Gastroesophageal sphincter (tissue), 4 donors: ENCODE measurements around the gene MICALL1. TPM values are rescaled to one million over a fixed set of nuclear protein-coding genes. Genes with fewer than 3 reads are reported as not detected.
A peak's percentile ranks its signal among the peaks of the same experiment; 100 is the strongest.

Experiments
- ATAC-seq: fragments of 150-250 bp; one replicate; pipeline ENCODE4 v1.9.1; 2016; ENCODE audit warnings: mild to moderate bottlenecking, moderate library complexity
- H3K27ac ChIP-seq, 4 donors: fragments of 200-600 bp; sonication (generic) in 3 of 4; 1 replicate in 3 of 4; 2 replicates in 1 of 4; pipeline ENCODE4 v1.5.1; 2016 to 2019
- H3K27me3 ChIP-seq: fragments of 200-600 bp; sonication (generic); one replicate; pipeline ENCODE4 v1.5.1; 2019
- H3K36me3 ChIP-seq, 2 donors: fragments of 200-600 bp; sonication (generic); one replicate each; pipeline ENCODE4 v1.5.1; 2019; ENCODE audit warnings: control low read depth in 1 of 2
- H3K4me1 ChIP-seq, 3 donors: fragments of 200-600 bp; sonication (generic); 1 replicate in 2 of 3; 2 replicates in 1 of 3; pipeline ENCODE4 v1.5.1; 2016 to 2019; ENCODE audit warnings: control low read depth in 2 of 3
- H3K4me3 ChIP-seq, 2 donors: fragments of 200-600 bp; sonication (generic); one replicate each; pipeline ENCODE4 v1.5.1; 2019; ENCODE audit warnings: mild to moderate bottlenecking in 1 of 2, moderate library complexity in 1 of 2
- H3K9me3 ChIP-seq, 3 donors: fragments of 200-600 bp; sonication (generic); one replicate each; pipeline ENCODE4 v1.5.1; 2017 to 2019; ENCODE audit warnings: control low read depth in 2 of 3
- EP300 ChIP-seq: sonication (generic); formaldehyde crosslinking; IDR thresholded peaks from one replicate; pipeline ENCODE4 v1.6.1; 2017; ENCODE audit warnings: antibody characterized with exemption, mild to moderate bottlenecking
- POLR2A ChIP-seq, 2 donors: fragments of 450-650 bp; IDR thresholded peaks; one replicate each; pipeline ENCODE4 v1.6.1; 2017; ENCODE audit warnings: antibody characterized with exemption in 2 of 2, mild to moderate bottlenecking in 2 of 2, moderate library complexity in 1 of 2
- POLR2AphosphoS5 ChIP-seq: sonication (generic); formaldehyde crosslinking; IDR thresholded peaks from one replicate; pipeline ENCODE4 v1.6.1; 2017; ENCODE audit warnings: antibody characterized with exemption
- WGBS, 2 donors: methylation state at CpG; one replicate each; pipeline ENCODE4 v1.1.5; 2018; ENCODE audit warnings: low coverage in 1 of 2; 5-methylcytosine and 5-hydroxymethylcytosine counted together
- total RNA-seq, 4 donors: library from RNA; depleted of rRNA; stranded (reverse); fragments of >200 nt; gene quantifications; one replicate each; pipeline ENCODE4 v1.1.0, GENCODE V29; 2016
- TF ChIP-seq, protein P1 (sequence below), 4 experiments: fragments of 200-600 bp in 2 of 4; fragments of 450-650 bp in 2 of 4; sonication (generic) in 1 of 4; IDR thresholded peaks; one replicate each; pipeline ENCODE4 v1.5.1; 2017 to 2019; ENCODE audit warnings: antibody characterized with exemption in 4 of 4, mild to moderate bottlenecking in 2 of 4, moderate library complexity in 2 of 4

The MICALL1 gene
- total RNA-seq, 4 donors from 2014 or later: 46.9 to 132 (median 48.1) TPM

DNA sequence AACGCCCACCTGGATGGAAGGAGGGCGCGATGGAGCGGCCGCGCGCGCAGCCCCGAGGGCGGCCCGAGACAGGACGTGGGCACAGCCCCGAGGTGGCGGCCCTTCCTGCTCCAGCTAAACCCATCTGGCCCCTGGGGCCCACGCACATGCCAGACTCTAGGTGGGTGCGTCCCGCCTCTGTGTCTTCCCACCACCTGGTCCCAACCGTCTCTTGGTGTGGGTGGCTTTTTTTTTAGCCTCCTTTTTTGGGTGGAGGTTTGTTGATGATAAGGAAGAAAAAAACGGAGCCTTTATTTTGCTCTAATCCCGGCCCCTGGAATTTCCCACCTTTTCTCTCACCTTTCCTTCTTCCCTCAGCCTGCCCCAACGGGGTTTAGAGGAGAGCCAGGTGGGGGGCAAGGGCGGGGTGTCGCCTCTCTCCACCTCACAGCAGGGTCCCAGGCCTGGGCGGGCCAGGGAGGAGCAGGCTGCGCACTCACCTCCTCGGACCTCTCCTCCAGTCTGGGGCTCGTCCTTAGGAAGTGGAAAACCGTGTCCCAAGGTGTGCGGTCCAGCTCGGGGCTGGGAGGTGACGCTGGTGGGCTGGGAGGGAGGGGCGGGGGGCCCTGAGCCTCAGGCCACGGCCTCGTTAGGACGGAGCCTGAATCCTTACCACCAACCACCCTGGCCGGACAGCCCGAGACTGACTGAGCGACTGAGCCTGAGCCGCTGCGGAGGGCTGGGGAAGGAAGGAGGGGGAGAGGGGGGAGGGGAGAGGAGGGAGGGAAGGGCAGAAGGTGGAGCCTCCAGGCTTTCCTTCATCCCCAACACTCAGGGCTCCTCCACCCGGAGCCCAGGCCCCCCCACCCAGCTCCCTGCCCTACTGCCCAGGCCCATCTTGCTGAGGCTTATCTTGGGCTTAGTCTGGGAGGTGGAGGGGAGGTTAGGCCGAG is 78.0 kb downstream of the MICALL1 start, which contains the start of gene SOX10:
SOX10 (minus strand) TSS at position 696 of the 932 bp plus-strand sequence. CDS start 771 bp downstream, outside the sequence.
- ATAC-seq: no peak
- Histone ChIP-seq H3K36me3 (peaks cover 0 to 41% of the 10 kb centered on the region in 2 donors), H3K4me1 (no peaks in the 10 kb centered on the region), H3K27me3 (no peaks in the 10 kb centered on the region), H3K9me3 (no peaks in the 10 kb centered on the region), H3K27ac (peak within 1 kb of the TSS in 3 of 4 donors; percentile 54 to 77 (median 67)), H3K4me3 (peak within 1 kb of the TSS; percentile 1 to 47)
- 59% methylated on average over 3 of the region's 42 CpGs; no CpG with 5 or more reads in 1 of the 2 donors for WGBS, 2 donors
- peak; percentile 70 for TF ChIP-seq POLR2AphosphoS5
- TF ChIP-seq EP300: no peak

DNA sequence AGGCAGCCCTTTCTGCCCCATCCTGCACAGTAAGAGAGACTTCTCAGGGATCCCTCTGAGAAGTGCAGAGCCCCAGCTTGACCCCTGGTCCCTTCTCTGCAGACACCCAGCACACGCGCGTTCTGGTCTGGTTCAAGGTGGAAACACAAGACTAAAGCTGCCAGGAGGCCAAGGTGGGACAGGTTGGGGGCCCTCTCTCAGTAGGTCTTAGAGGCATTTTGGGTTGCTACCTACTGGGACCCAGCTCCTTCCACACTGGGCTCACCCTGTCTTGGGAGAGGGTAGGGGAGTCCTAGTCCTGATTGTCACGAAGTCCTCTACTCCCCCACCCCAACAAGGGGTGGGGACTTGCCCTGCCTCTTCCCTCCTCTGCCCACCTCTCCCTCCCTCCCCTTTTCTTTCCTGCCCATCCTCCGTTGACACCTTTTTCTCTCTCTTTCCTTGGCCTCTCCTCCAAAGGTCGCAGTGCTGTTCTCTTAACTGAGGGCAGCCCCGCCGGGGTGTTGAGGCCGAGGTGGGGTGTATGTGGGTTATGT is 79.0 kb downstream of the MICALL1 start:
- Histone ChIP-seq H3K36me3 (peaks cover 0 to 34% of the 10 kb centered on the region in 2 donors), H3K4me3 (peak overlapping the region in 1 of 2 donors; percentile 47), H3K9me3 (no peaks in the 10 kb centered on the region), H3K4me1 (no peaks in the 10 kb centered on the region), H3K27ac (peak overlapping the region in 2 of 4 donors; percentile 67 to 77), H3K27me3 (no peaks in the 10 kb centered on the region)
- whole genome bisulfite sequencing, 2 donors: 71 to 77% methylated on average over 2 of the region's 9 CpGs
- ATAC-seq: no peak
- no peak for TF ChIP-seq EP300
- TF ChIP-seq, protein P1, sequence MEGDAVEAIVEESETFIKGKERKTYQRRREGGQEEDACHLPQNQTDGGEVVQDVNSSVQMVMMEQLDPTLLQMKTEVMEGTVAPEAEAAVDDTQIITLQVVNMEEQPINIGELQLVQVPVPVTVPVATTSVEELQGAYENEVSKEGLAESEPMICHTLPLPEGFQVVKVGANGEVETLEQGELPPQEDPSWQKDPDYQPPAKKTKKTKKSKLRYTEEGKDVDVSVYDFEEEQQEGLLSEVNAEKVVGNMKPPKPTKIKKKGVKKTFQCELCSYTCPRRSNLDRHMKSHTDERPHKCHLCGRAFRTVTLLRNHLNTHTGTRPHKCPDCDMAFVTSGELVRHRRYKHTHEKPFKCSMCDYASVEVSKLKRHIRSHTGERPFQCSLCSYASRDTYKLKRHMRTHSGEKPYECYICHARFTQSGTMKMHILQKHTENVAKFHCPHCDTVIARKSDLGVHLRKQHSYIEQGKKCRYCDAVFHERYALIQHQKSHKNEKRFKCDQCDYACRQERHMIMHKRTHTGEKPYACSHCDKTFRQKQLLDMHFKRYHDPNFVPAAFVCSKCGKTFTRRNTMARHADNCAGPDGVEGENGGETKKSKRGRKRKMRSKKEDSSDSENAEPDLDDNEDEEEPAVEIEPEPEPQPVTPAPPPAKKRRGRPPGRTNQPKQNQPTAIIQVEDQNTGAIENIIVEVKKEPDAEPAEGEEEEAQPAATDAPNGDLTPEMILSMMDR (IDR thresholded peaks at IDR 0.05): no peak
- TF ChIP-seq POLR2AphosphoS5: no peak
- no peak for TF ChIP-seq POLR2A (IDR thresholded peaks at IDR 0.05)

DNA sequence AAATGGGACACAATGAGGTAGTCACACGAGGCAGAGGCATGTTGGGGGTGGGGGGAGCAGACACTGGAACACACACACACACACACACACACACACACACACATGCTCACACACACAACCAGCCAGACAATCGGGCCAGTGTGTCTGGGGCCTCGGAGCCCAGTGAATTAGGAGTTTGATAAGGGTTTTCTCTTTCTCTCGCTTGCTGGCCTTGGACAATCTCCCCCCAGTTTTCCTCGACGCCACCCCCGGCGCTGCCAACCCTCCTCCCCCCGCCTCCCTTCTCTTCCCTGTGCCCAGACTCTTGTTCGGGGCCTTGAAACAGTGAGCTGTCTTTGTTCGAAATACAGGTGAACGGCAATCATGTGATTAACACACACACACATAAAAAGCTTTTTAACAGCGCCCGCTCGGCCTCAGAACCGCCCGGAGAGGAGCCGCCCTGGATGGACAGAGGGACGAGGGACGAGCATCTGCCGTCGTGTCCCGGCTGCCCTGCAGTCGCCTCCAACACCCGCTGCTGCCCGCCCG is 79.7 kb downstream of the MICALL1 start:
- Histone ChIP-seq H3K27me3 (no peaks in the 10 kb centered on the region), H3K27ac (peak overlapping the region in 3 of 4 donors; percentile 15 to 77 (median 67)), H3K4me3 (peak overlapping the region in 1 of 2 donors; percentile 47), H3K9me3 (no peaks in the 10 kb centered on the region), H3K36me3 (peaks cover 0 to 27% of the 10 kb centered on the region in 2 donors), H3K4me1 (no peaks in the 10 kb centered on the region)
- no peak for ATAC-seq
- TF ChIP-seq POLR2AphosphoS5: no peak
- TF ChIP-seq, protein P1 (IDR thresholded peaks at IDR 0.05): no peak
- WGBS, 2 donors: 49 to 82% methylated on average over 3 to 9 of the region's 27 CpGs

DNA sequence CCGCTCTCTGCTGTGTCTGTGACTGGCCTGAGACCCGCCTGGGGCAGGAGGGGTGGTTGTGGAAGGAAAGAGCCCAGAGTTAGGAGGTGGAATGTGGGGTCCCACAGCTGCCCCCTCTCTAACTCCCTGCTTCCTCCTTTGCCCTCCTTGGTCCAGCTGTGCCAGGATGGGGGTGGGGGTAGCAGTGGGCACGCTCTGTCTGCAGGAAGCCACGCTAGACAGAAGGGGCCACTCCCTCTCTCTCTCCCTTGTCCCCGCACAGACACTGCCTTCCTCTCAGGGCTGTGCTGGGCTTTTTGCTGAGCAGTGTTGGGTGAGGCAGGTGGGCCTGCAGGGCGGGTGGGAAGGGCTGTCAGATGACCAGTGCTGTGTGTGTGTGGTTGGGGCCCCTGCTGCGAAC is 80.3 kb downstream of the MICALL1 start:
- Histone ChIP-seq H3K27ac (peak overlapping the region in 3 of 4 donors; percentile 15 to 67 (median 57)), H3K27me3 (no peaks in the 10 kb centered on the region), H3K9me3 (no peaks in the 10 kb centered on the region), H3K4me3 (peak overlapping the region in 1 of 2 donors; percentile 33), H3K36me3 (peaks cover 0 to 27% of the 10 kb centered on the region in 2 donors), H3K4me1 (no peaks in the 10 kb centered on the region)
- ATAC-seq: no peak
- TF ChIP-seq POLR2A (IDR thresholded peaks at IDR 0.05) (no peak), EP300 (no peak), POLR2AphosphoS5 (no peak)
- TF ChIP-seq, protein P1 (IDR thresholded peaks at IDR 0.05): no peak
- WGBS, 2 donors: no CpG with 5 or more reads among the region's 7 CpGs
